SU-DHL-6 (cell line): Measurements from ENCODE around the gene TMCC3.

Experiments
- H2AFZ ChIP-seq: fragments of 200-600 bp; sonication (generic); 2 replicates; pipeline ENCODE4 v1.6.1; 2014; ENCODE audit warnings: low read depth, mild to moderate bottlenecking, moderate library complexity, mixed read lengths, antibody characterized with exemption, low read length; ENCODE audit not compliant: severe bottlenecking
- H3F3A ChIP-seq: fragments of 200-600 bp; shearing (Covaris generic); 2 replicates; pipeline ENCODE4 v1.6.0; 2016; ENCODE audit warnings: antibody characterized with exemption, mild to moderate bottlenecking; ENCODE audit not compliant: insufficient read depth
- H3K27ac ChIP-seq: fragments of 200-600 bp; sonication (generic); 2 replicates; pipeline ENCODE4 v1.5.1; 2016; ENCODE audit warnings: low read depth, mild to moderate bottlenecking, low read length, moderate library complexity, mixed read lengths
- H3K27me3 ChIP-seq: fragments of 200-600 bp; sonication (generic), shearing (Covaris generic); 2 replicates; pipeline ENCODE4 v1.6.0; 2014; ENCODE audit warnings: mild to moderate bottlenecking, low read length
- H3K36me3 ChIP-seq: fragments of 200-600 bp; sonication (generic); 2 replicates; pipeline ENCODE4 v1.6.1; 2014; ENCODE audit warnings: mild to moderate bottlenecking, low read length, mixed read lengths
- H3K4me2 ChIP-seq: fragments of 300-600, 200-600 bp; shearing (Covaris generic), sonication (generic); 2 replicates; pipeline ENCODE4 v1.6.0; 2014; ENCODE audit warnings: low read length, low read depth, mild to moderate bottlenecking; ENCODE audit not compliant: poor library complexity, severe bottlenecking
- H3K4me3 ChIP-seq: fragments of 200-600 bp; sonication (generic); 2 replicates; pipeline ENCODE4 v1.5.1; 2014; ENCODE audit warnings: antibody characterized with exemption, low read length, mild to moderate bottlenecking, mixed read lengths; ENCODE audit not compliant: insufficient read depth, poor library complexity, severe bottlenecking
- H3K79me2 ChIP-seq: fragments of 200-600 bp; sonication (generic); 2 replicates; pipeline ENCODE4 v1.6.1; 2014; ENCODE audit warnings: mild to moderate bottlenecking, low read length, moderate library complexity; ENCODE audit not compliant: insufficient read depth
- H3K9ac ChIP-seq: fragments of 200-600 bp; sonication (generic); 2 replicates; pipeline ENCODE4 v1.7.0; 2014; ENCODE audit warnings: mild to moderate bottlenecking, low read length
- H3K9me2 ChIP-seq: fragments of 200-600 bp; sonication (generic); replicated peaks from 2 replicates; pipeline ENCODE4 v1.6.1; 2014; ENCODE audit warnings: low read length; ENCODE audit not compliant: insufficient read depth
- H3K9me3 ChIP-seq: fragments of 200-600 bp; sonication (generic); 2 replicates; pipeline ENCODE4 v1.6.1; 2014; ENCODE audit warnings: low read length, mixed read lengths; ENCODE audit not compliant: insufficient read depth
- H4K20me1 ChIP-seq: fragments of 200-600 bp; sonication (generic); 2 replicates; pipeline ENCODE4 v1.6.1; 2014; ENCODE audit warnings: low read depth, mild to moderate bottlenecking, antibody characterized with exemption, low read length, moderate library complexity, mixed read lengths
- CTCF ChIP-seq: fragments of 200-600 bp; sonication (generic); IDR thresholded peaks from one replicate; pipeline ENCODE4 v1.5.1; 2017; ENCODE audit warnings: antibody characterized with exemption, mild to moderate bottlenecking, low read length, moderate library complexity; ENCODE audit not compliant: insufficient read depth, poor library complexity, severe bottlenecking
- EZH2phosphoT487 ChIP-seq: fragments of 200-600 bp; sonication (generic), shearing (Covaris generic); conservative IDR thresholded peaks from 2 replicates; pipeline ENCODE4 v1.6.1; 2018; ENCODE audit warnings: mild to moderate bottlenecking, antibody characterized with exemption, low read length, moderate library complexity, mixed read lengths

TMCC3 gene

GRCh38 chr12:94641283-94641682, 9.1 kb downstream of the TMCC3 start:
- Histone ChIP-seq H3K36me3 (no peaks in the 10 kb centered on the region), H3K27me3 (no peaks in the 10 kb centered on the region), H3K9ac (no peak overlapping the region), H3K79me2 (no peaks in the 10 kb centered on the region), H3K4me3 (no peak overlapping the region), H3K4me2 (no peak overlapping the region), H3F3A (no peaks in the 10 kb centered on the region), H3K9me2 (no peaks in the 10 kb centered on the region), H2AFZ (no peak overlapping the region), H3K9me3 (no peaks in the 10 kb centered on the region), H4K20me1 (no peaks in the 10 kb centered on the region), H3K27ac (no peak overlapping the region)
- TF ChIP-seq CTCF, result no peak
- no peak for TF ChIP-seq EZH2phosphoT487

- H3K36me3 ChIP-seq, result no peaks in the 10 kb centered on the region
- H3K9ac ChIP-seq, result no peak overlapping the region
- H3K4me3 ChIP-seq, result no peak overlapping the region
- H3K27me3 ChIP-seq, result no peaks in the 10 kb centered on the region
- no peak overlapping the region for H3K4me2 ChIP-seq
- no peak for TF ChIP-seq EZH2phosphoT487
- TF ChIP-seq CTCF, result no peak
- no peak overlapping the region for H3K27ac ChIP-seq
- H4K20me1 ChIP-seq, result no peaks in the 10 kb centered on the region
- H3K9me3 ChIP-seq, result no peaks in the 10 kb centered on the region
- H3K9me2 ChIP-seq, result no peaks in the 10 kb centered on the region
- H3F3A ChIP-seq, result no peaks in the 10 kb centered on the region
- no peaks in the 10 kb centered on the region for H3K79me2 ChIP-seq
- H2AFZ ChIP-seq, result no peak overlapping the region
Observed at GRCh38 chr12:94640134-94640928, 10.0 kb downstream of the TMCC3 start.

GRCh38 chr12:94638521-94638920, 11.8 kb downstream of the TMCC3 start:
- H3K36me3 ChIP-seq, result no peaks in the 10 kb centered on the region
- no peak overlapping the region for H3K27ac ChIP-seq
- no peaks in the 10 kb centered on the region for H3F3A ChIP-seq
- no peak for TF ChIP-seq CTCF
- TF ChIP-seq EZH2phosphoT487, result no peak
- H3K9me3 ChIP-seq, result no peaks in the 10 kb centered on the region
- H3K79me2 ChIP-seq, result no peaks in the 10 kb centered on the region
- H3K9ac ChIP-seq, result no peak overlapping the region
- no peak overlapping the region for H3K4me2 ChIP-seq
- H2AFZ ChIP-seq, result no peak overlapping the region
- H3K9me2 ChIP-seq, result no peaks in the 10 kb centered on the region
- no peaks in the 10 kb centered on the region for H4K20me1 ChIP-seq
- H3K4me3 ChIP-seq, result no peak overlapping the region
- no peaks in the 10 kb centered on the region for H3K27me3 ChIP-seq
